Loucy (cell line): Measurements from ENCODE around the gene DCP2.

Experiments
- H2AFZ ChIP-seq: fragments of 200-600 bp; sonication (generic); 2 replicates; pipeline ENCODE4 v1.6.0; 2016; ENCODE audit warnings: antibody characterized with exemption, mild to moderate bottlenecking, low read length, moderate library complexity
- H3F3A ChIP-seq: fragments of 200-600 bp; 2 replicates; pipeline ENCODE4 v1.6.0; 2016; ENCODE audit warnings: antibody characterized with exemption, low read depth, mild to moderate bottlenecking
- H3K27me3 ChIP-seq: fragments of 200-600 bp; sonication (generic); 2 replicates; pipeline ENCODE4 v1.6.1; 2014; ENCODE audit warnings: low read length, mild to moderate bottlenecking; ENCODE audit not compliant: insufficient read depth, poor library complexity, severe bottlenecking
- H3K36me3 ChIP-seq: fragments of 200-600 bp; sonication (generic); 2 replicates; pipeline ENCODE4 v1.6.1; 2016; ENCODE audit warnings: low read length; ENCODE audit not compliant: insufficient read depth
- H3K4me1 ChIP-seq: fragments of 200-600 bp; sonication (generic); 2 replicates; pipeline ENCODE4 v1.5.1; 2014; ENCODE audit warnings: low read length, mild to moderate bottlenecking; ENCODE audit not compliant: insufficient read depth, poor library complexity, severe bottlenecking
- H3K4me2 ChIP-seq: fragments of 200-600 bp; sonication (generic); 2 replicates; pipeline ENCODE4 v1.6.0; 2014; ENCODE audit warnings: antibody characterized with exemption, low read length, low read depth, mild to moderate bottlenecking; ENCODE audit not compliant: poor library complexity, severe bottlenecking
- H3K4me3 ChIP-seq: fragments of 200-600 bp; sonication (generic); 2 replicates; pipeline ENCODE4 v1.5.1; 2014; ENCODE audit warnings: low read length, mild to moderate bottlenecking, mixed read lengths; ENCODE audit not compliant: poor library complexity, severe bottlenecking
- H3K79me2 ChIP-seq: fragments of 200-600 bp; sonication (generic); 2 replicates; pipeline ENCODE4 v1.6.1; 2014; ENCODE audit warnings: low read length; ENCODE audit not compliant: insufficient read depth
- H3K9ac ChIP-seq: fragments of 200-600 bp; sonication (generic); 2 replicates; pipeline ENCODE4 v1.6.0; 2014; ENCODE audit warnings: mild to moderate bottlenecking, low read depth, low read length, moderate library complexity; ENCODE audit not compliant: poor library complexity, severe bottlenecking
- H3K9me2 ChIP-seq: fragments of 200-600 bp; sonication (generic); replicated peaks from 2 replicates; pipeline ENCODE4 v1.6.1; 2016; ENCODE audit warnings: low read depth, low read length, mixed read lengths
- H3K9me3 ChIP-seq: fragments of 200-600 bp; sonication (generic); 2 replicates; pipeline ENCODE4 v1.6.1; 2014; ENCODE audit warnings: mild to moderate bottlenecking, antibody characterized with exemption, low read length, low read depth; ENCODE audit not compliant: insufficient read depth
- H4K20me1 ChIP-seq: fragments of 200-600 bp; sonication (generic); 2 replicates; pipeline ENCODE4 v1.6.0; 2014; ENCODE audit warnings: antibody characterized with exemption, low read length, mild to moderate bottlenecking; ENCODE audit not compliant: insufficient read depth, poor library complexity, severe bottlenecking
- CTCF ChIP-seq: fragments of 200-600 bp; sonication (generic); conservative IDR thresholded peaks from 2 replicates; pipeline ENCODE4 v1.5.1; 2014; ENCODE audit warnings: mild to moderate bottlenecking, antibody characterized with exemption, low read length
- EZH2phosphoT487 ChIP-seq: fragments of 200-600 bp; IDR thresholded peaks from 2 replicates; pipeline ENCODE4 v1.6.1; 2018; ENCODE audit warnings: antibody characterized with exemption, mild to moderate bottlenecking, moderate library complexity, borderline replicate concordance

The DCP2 gene

GRCh38 chr5:112973036-112973435 lies 3.6 kb upstream of the DCP2 start:
- no peak for TF ChIP-seq EZH2phosphoT487
- TF ChIP-seq CTCF, result no peak
- H3K27me3 ChIP-seq, result no peaks in the 10 kb centered on the region
- H3K4me2 ChIP-seq, result no peak overlapping the region
- no peaks in the 10 kb centered on the region for H3K9me2 ChIP-seq
- H3K9me3 ChIP-seq, result no peaks in the 10 kb centered on the region
- no peaks in the 10 kb centered on the region for H3F3A ChIP-seq
- peaks cover 13% of the 10 kb centered on the region for H3K79me2 ChIP-seq
- H3K9ac ChIP-seq, result no peak overlapping the region
- H3K4me3 ChIP-seq, result no peak overlapping the region
- peaks cover 20% of the 10 kb centered on the region for H3K4me1 ChIP-seq
- H3K36me3 ChIP-seq, result no peaks in the 10 kb centered on the region
- no peak overlapping the region for H2AFZ ChIP-seq
- H4K20me1 ChIP-seq, result peaks cover 8% of the 10 kb centered on the region

GRCh38 chr5:112973904-112974303 lies 2.7 kb upstream of the DCP2 start:
- peak overlapping the region; percentile 36; the same call in 1 of the 2 replicates for H2AFZ ChIP-seq
- H3K9me3 ChIP-seq, result no peaks in the 10 kb centered on the region
- H3K4me1 ChIP-seq, result peaks cover 20% of the 10 kb centered on the region
- H3F3A ChIP-seq, result no peaks in the 10 kb centered on the region
- H3K27me3 ChIP-seq, result no peaks in the 10 kb centered on the region
- H3K36me3 ChIP-seq, result no peaks in the 10 kb centered on the region
- peaks cover 17% of the 10 kb centered on the region for H4K20me1 ChIP-seq
- TF ChIP-seq EZH2phosphoT487, result no peak
- TF ChIP-seq CTCF, result no peak
- H3K4me2 ChIP-seq, result no peak overlapping the region
- no peak overlapping the region for H3K9ac ChIP-seq
- no peaks in the 10 kb centered on the region for H3K9me2 ChIP-seq
- H3K4me3 ChIP-seq, result no peak overlapping the region
- H3K79me2 ChIP-seq, result peaks cover 21% of the 10 kb centered on the region

GRCh38 chr5:112974901-112975300 lies 1.7 kb upstream of the DCP2 start:
- no peaks in the 10 kb centered on the region for H3K9me3 ChIP-seq
- no peaks in the 10 kb centered on the region for H3F3A ChIP-seq
- peaks cover 20% of the 10 kb centered on the region for H3K4me1 ChIP-seq
- TF ChIP-seq CTCF (no peak), EZH2phosphoT487 (no peak)
- no peak overlapping the region for H2AFZ ChIP-seq
- H3K4me2 ChIP-seq, result no peak overlapping the region
- H3K4me3 ChIP-seq, result no peak overlapping the region
- H3K36me3 ChIP-seq, result no peaks in the 10 kb centered on the region
- H3K79me2 ChIP-seq, result peaks cover 31% of the 10 kb centered on the region
- H3K27me3 ChIP-seq, result no peaks in the 10 kb centered on the region
- no peak overlapping the region for H3K9ac ChIP-seq
- no peaks in the 10 kb centered on the region for H3K9me2 ChIP-seq
- peaks cover 27% of the 10 kb centered on the region for H4K20me1 ChIP-seq
